ENCODE results near the gene LARP1. TPM values are rescaled to one million over a fixed set of nuclear protein-coding genes. Genes with fewer than 3 reads are reported as not detected.

LARP1 gene
- total and polyA plus RNA-seq, 9 of the 15 experiments (the other 6 are each of a cell fraction or from before 2014, with no cell fraction given): 22.6 to 300 (median 92.0) TPM

- TF ChIP-seq MLX (CRISPR knock-in tag; conservative IDR thresholded peaks at IDR 0.05): no peak
- TF ChIP-seq NBN (IDR thresholded peaks at IDR 0.05; ENCODE audit: low read depth): no peak
- peak; percentile 47; the same call in 1 of the 2 replicates for TF ChIP-seq MITF (IDR thresholded peaks at IDR 0.05)
- TF ChIP-seq TFAM (CRISPR knock-in tag; conservative IDR thresholded peaks at IDR 0.05): no peak
- peak; percentile 66 for TF ChIP-seq SMAD4 (CRISPR knock-in tag; conservative IDR thresholded peaks at IDR 0.05)
- no peak for TF ChIP-seq ZNF511 (CRISPR knock-in tag; IDR thresholded peaks at IDR 0.05)
- no peak for TF ChIP-seq FOXM1 (IDR thresholded peaks at IDR 0.05; ENCODE audit: low read depth)
- no peak for TF ChIP-seq FOXM1 (CRISPR knock-in tag; IDR thresholded peaks at IDR 0.05; ENCODE audit: low read depth)
- TF ChIP-seq TBL1XR1 (IDR thresholded peaks at IDR 0.05; ENCODE audit: low read length in 2 of 2): 0 out of 4 replicates have a peak, but pooled peaks of 1 of the 2 experiments have one; percentile 47
- no peak for TF ChIP-seq PYGO2 (tag; IDR thresholded peaks at IDR 0.05)
- TF ChIP-seq KDM1A (IDR thresholded peaks at IDR 0.05): no peak
- TF ChIP-seq SLC30A9 (CRISPR knock-in tag; IDR thresholded peaks at IDR 0.05): no peak
- TF ChIP-seq ETS1 (conservative IDR thresholded peaks at IDR 0.05; ENCODE audit: control insufficient read depth, low read depth, low read length): no peak
- TF ChIP-seq ZBTB8A (IDR thresholded peaks at IDR 0.05; ENCODE audit: partially characterized antibody): no peak
- TF ChIP-seq ZNF184 (CRISPR knock-in tag; IDR thresholded peaks at IDR 0.05): no peak
- TF ChIP-seq ARID1B (IDR thresholded peaks at IDR 0.05): peak; percentile 76
- TF ChIP-seq TAL1 (IDR thresholded peaks at IDR 0.05): peak; percentile 71
- no peak for TF ChIP-seq ZFP30 (CRISPR knock-in tag; IDR thresholded peaks at IDR 0.05; ENCODE audit: borderline replicate concordance)
- no peak for TF ChIP-seq ZNF830 (CRISPR knock-in tag; IDR thresholded peaks at IDR 0.05)
- no peak for TF ChIP-seq TRIM28 (IDR thresholded peaks at IDR 0.05)
- TF ChIP-seq NCOA1 (IDR thresholded peaks at IDR 0.05; ENCODE audit: low read depth): no peak
- TF ChIP-seq POLR2AphosphoS5 (IDR thresholded peaks at IDR 0.05; ENCODE audit: control insufficient read depth, insufficient read depth, low read depth, low read length): peak; percentile 49; the same call in 1 of the 2 replicates
- TF ChIP-seq PKNOX1 (IDR thresholded peaks at IDR 0.05): peak; percentile 87
- TF ChIP-seq ILK (tag; IDR thresholded peaks at IDR 0.05; ENCODE audit: borderline replicate concordance, low read depth): no peak
- TF ChIP-seq POLR2A (conservative IDR thresholded peaks at IDR 0.05): no peak
- TF ChIP-seq KLF16 (IDR thresholded peaks at IDR 0.05): no peak
- no peak for TF ChIP-seq USF2 (CRISPR knock-in tag; IDR thresholded peaks at IDR 0.05)
Measured at GRCh38 chr5:154776167-154776566, 21.0 kb downstream of the LARP1 start (continued).
